Measurements from ENCODE around the gene RFC2. TPM values are rescaled to one million over a fixed set of nuclear protein-coding genes. Genes with fewer than 3 reads are reported as not detected.
A peak's percentile ranks its signal among the peaks of the same experiment; 100 is the strongest.

Gene RFC2
- total RNA-seq, 3 donors from 2014 or later (not counting 1 experiment from before 2014, with no cell fraction given): 16.9 to 26.5 (median 20.5) TPM

GRCh38 chr7:74203956-74204618 lies 50.1 kb downstream of the RFC2 start:
- intact Hi-C loops (cut with micrococcal nuclease): no loop called here
- Mint-ChIP-seq H3K27me3 (ENCODE audit: low read depth in 2 of 2) (peaks cover 0 to 4% of the 10 kb centered on the region in 2 donors), H3K9me3 (no peaks in the 10 kb centered on the region), H3K27ac (peak overlapping the region in 1 of 2 donors; percentile 85), H3K4me1 (peaks cover 17 to 34% of the 10 kb centered on the region in 2 donors), H3K36me3 (no peaks in the 10 kb centered on the region), H3K4me3 (no peak overlapping the region)
- Histone ChIP-seq H3K36me3 (ENCODE audit: control insufficient read depth, insufficient read depth, low read length) (no peaks in the 10 kb centered on the region), H3K4me1 (ENCODE audit: control insufficient read depth, insufficient read depth, low read length) (peaks cover 33% of the 10 kb centered on the region), H3K27ac (ENCODE audit: low read length) (no peak overlapping the region), H3K9me3 (ENCODE audit: control insufficient read depth, insufficient read depth, low read length) (no peaks in the 10 kb centered on the region), H3K27me3 (ENCODE audit: control insufficient read depth, insufficient read depth, low read length) (no peaks in the 10 kb centered on the region), H3K4me3 (ENCODE audit: low read length) (no peak overlapping the region)
- WGBS (ENCODE audit: insufficient coverage): 95% methylated on average over 1 of the region's 1 CpG
- DNase-seq (no peak), ATAC-seq (no peak)
- no peak for TF ChIP-seq CTCF (IDR thresholded peaks at IDR 0.05)

GRCh38 chr7:74202841-74203556 lies 51.2 kb downstream of the RFC2 start:
- peaks cover 24% of the 10 kb centered on the region for H3K4me1 ChIP-seq (ENCODE audit: control insufficient read depth, insufficient read depth, low read length)
- peak; percentile 29 for TF ChIP-seq CTCF (IDR thresholded peaks at IDR 0.05)
- no peaks in the 10 kb centered on the region for H3K36me3 ChIP-seq (ENCODE audit: control insufficient read depth, insufficient read depth, low read length)
- Mint-ChIP-seq H3K36me3 (no peaks in the 10 kb centered on the region), H3K27me3 (ENCODE audit: low read depth in 2 of 2) (peaks cover 0 to 4% of the 10 kb centered on the region in 2 donors), H3K27ac (peak overlapping the region; percentile 40 to 85), H3K9me3 (no peaks in the 10 kb centered on the region), H3K4me1 (peaks cover 15 to 28% of the 10 kb centered on the region in 2 donors), H3K4me3 (peak overlapping the region; percentile 75)
- H3K27ac ChIP-seq (ENCODE audit: low read length): no peak overlapping the region
- ATAC-seq: peak; percentile 34 to 47 (median 46)
- no peaks in the 10 kb centered on the region for H3K27me3 ChIP-seq (ENCODE audit: control insufficient read depth, insufficient read depth, low read length)
- DNase-seq: peak in 1 of 2 donors; percentile 59
- no peak overlapping the region for H3K4me3 ChIP-seq (ENCODE audit: low read length)
- 11% methylated on average over 11 of the region's 12 CpGs for WGBS (ENCODE audit: insufficient coverage)
- no peaks in the 10 kb centered on the region for H3K9me3 ChIP-seq (ENCODE audit: control insufficient read depth, insufficient read depth, low read length)
- intact Hi-C loops (cut with micrococcal nuclease): no loop called here

GRCh38 chr7:74199551-74200355 lies 54.4 kb downstream of the RFC2 start:
- Histone ChIP-seq H3K4me1 (ENCODE audit: control insufficient read depth, insufficient read depth, low read length) (peaks cover 32% of the 10 kb centered on the region), H3K27ac (ENCODE audit: low read length) (no peak overlapping the region), H3K4me3 (ENCODE audit: low read length) (no peak overlapping the region), H3K36me3 (ENCODE audit: control insufficient read depth, insufficient read depth, low read length) (peaks cover 8% of the 10 kb centered on the region), H3K27me3 (ENCODE audit: control insufficient read depth, insufficient read depth, low read length) (no peaks in the 10 kb centered on the region), H3K9me3 (ENCODE audit: control insufficient read depth, insufficient read depth, low read length) (no peaks in the 10 kb centered on the region)
- H3K27ac Mint-ChIP-seq: peak overlapping the region in 1 of 2 donors; percentile 41
- ATAC-seq: no peak
- no peaks in the 10 kb centered on the region for H3K9me3 Mint-ChIP-seq
- intact Hi-C loops (cut with micrococcal nuclease): no loop called here
- H3K27me3 Mint-ChIP-seq (ENCODE audit: low read depth in 2 of 2): peaks cover 0 to 4% of the 10 kb centered on the region in 2 donors
- H3K4me1 Mint-ChIP-seq: peaks cover 40% of the 10 kb centered on the region in 2 donors
- H3K4me3 Mint-ChIP-seq: no peak overlapping the region
- WGBS (ENCODE audit: insufficient coverage): 98% methylated on average over 17 of the region's 19 CpGs
- TF ChIP-seq CTCF (IDR thresholded peaks at IDR 0.05): no peak
- H3K36me3 Mint-ChIP-seq: peaks cover 5% of the 10 kb centered on the region
- DNase-seq: peak in 1 of 2 donors; percentile 4

Measured in natural killer cell (primary cell).